ENCODE data around the gene DYNLT2.
A peak's percentile ranks its signal among the peaks of the same experiment; 100 is the strongest.

The DYNLT2 gene

GRCh38 chr6:169729961-169730360, 21.4 kb downstream of the DYNLT2 start:
- no peak for DNase-seq (ENCODE audit: low read depth)

- no peak for DNase-seq (ENCODE audit: low read depth)
Observed at GRCh38 chr6:169726963-169727362, 24.4 kb downstream of the DYNLT2 start.

GRCh38 chr6:169726049-169726400, 25.3 kb downstream of the DYNLT2 start:
- no peak for DNase-seq (ENCODE audit: low read depth)

GRCh38 chr6:169725125-169726048, 26.0 kb downstream of the DYNLT2 start:
- peak; percentile 35 for DNase-seq (ENCODE audit: low read depth)

GRCh38 chr6:169724494-169725124, 26.8 kb downstream of the DYNLT2 start, which contains the start of gene PHF10:
TSS of gene PHF10 (minus strand) at chr6:169724500. CDS start at chr6:169723931, 569 bp downstream.
- no peak for DNase-seq (ENCODE audit: low read depth)

- no peak for DNase-seq (ENCODE audit: low read depth)
Observed at GRCh38 chr6:169723991-169724493, 27.3 kb downstream of the DYNLT2 start.

GRCh38 chr6:169723200-169723909, 28.0 kb downstream of the DYNLT2 start:
- peak; percentile 28 for DNase-seq (ENCODE audit: low read depth)

- peak; percentile 82 for DNase-seq (ENCODE audit: low read depth)
Observed at GRCh38 chr6:169722362-169723199, 28.8 kb downstream of the DYNLT2 start.

GRCh38 chr6:169720207-169720855, 31.0 kb downstream of the DYNLT2 start:
- no peak for DNase-seq (ENCODE audit: low read depth)

- no peak for DNase-seq (ENCODE audit: low read depth)
Observed at GRCh38 chr6:169719117-169719516, 32.3 kb downstream of the DYNLT2 start.

- no peak for DNase-seq (ENCODE audit: low read depth)
Observed at GRCh38 chr6:169714595-169714994, 36.8 kb downstream of the DYNLT2 start.

- no peak for DNase-seq (ENCODE audit: low read depth)
Observed at GRCh38 chr6:169714178-169714577, 37.2 kb downstream of the DYNLT2 start.

GRCh38 chr6:169710009-169710408, 41.4 kb downstream of the DYNLT2 start:
- DNase-seq (ENCODE audit: low read depth) = no peak

GRCh38 chr6:169709293-169709692, 42.1 kb downstream of the DYNLT2 start:
- no peak for DNase-seq (ENCODE audit: low read depth)

GRCh38 chr6:169707772-169708171, 43.6 kb downstream of the DYNLT2 start:
- no peak for DNase-seq (ENCODE audit: low read depth)

GRCh38 chr6:169702840-169703246, 48.5 kb downstream of the DYNLT2 start:
- no peak for DNase-seq (ENCODE audit: low read depth)

- DNase-seq (ENCODE audit: low read depth) = peak; percentile 78
Observed at GRCh38 chr6:169701954-169702839, 49.2 kb downstream of the DYNLT2 start, which contains the start of the genes C6orf120 and WDR27. TSS of gene C6orf120 (plus strand) at chr6:169702126. CDS start at chr6:169702460, 334 bp downstream. TSS of gene WDR27 (minus strand) at chr6:169702029. CDS start at chr6:169689005, 13,024 bp downstream.

- no peak for DNase-seq (ENCODE audit: low read depth)
Observed at GRCh38 chr6:169701311-169701953, 49.9 kb downstream of the DYNLT2 start.

GRCh38 chr6:169700296-169700695, 51.1 kb downstream of the DYNLT2 start:
- DNase-seq (ENCODE audit: low read depth) = no peak
